ENCODE measurements around the gene GDF11.
A peak's percentile ranks its signal among the peaks of the same experiment; 100 is the strongest.

The GDF11 gene

GRCh38 chr12:55707219-55707671, 35.7 kb upstream of the GDF11 start:
- Histone ChIP-seq H3K9me3 (ENCODE audit: control extremely low read depth in 1 of 5, control insufficient read depth in 4 of 5, insufficient read depth in 2 of 5, low read depth in 1 of 5, low read length in 4 of 5) (no peaks in the 10 kb centered on the region), H3K27ac (ENCODE audit: insufficient read depth in 1 of 2, low read depth in 1 of 2, low read length in 2 of 2, poor library complexity in 1 of 2, severe bottlenecking in 2 of 2) (no peak overlapping the region), H3K36me3 (ENCODE audit: control insufficient read depth in 4 of 4, insufficient read depth in 4 of 4, low read length in 3 of 4) (no peaks in the 10 kb centered on the region), H3K27me3 (replicated peaks in 2 of 5; ENCODE audit: control insufficient read depth in 4 of 5, insufficient read depth in 5 of 5, low read length in 4 of 5) (peaks cover 0 to 32% (median 14%) of the 10 kb centered on the region in 5 experiments), H3K4me3 (ENCODE audit: control insufficient read depth in 1 of 7, extremely low read depth in 1 of 7, insufficient read depth in 4 of 7, low read depth in 2 of 7, low read length in 6 of 7) (peak overlapping the region; percentile 12 to 76 (median 43)), H3K4me1 (ENCODE audit: control extremely low read depth in 1 of 4, control insufficient read depth in 4 of 4, insufficient read depth in 4 of 4, low read length in 3 of 4) (peaks cover 11 to 21% (median 16%) of the 10 kb centered on the region in 4 experiments)
- peak in 2 of 3 donors; percentile 55 to 72 for DNase-seq
- CTCF ChIA-PET: interaction anchor here (2.3 kb wide), 1 partner anchor 9 kb away, joined by 7 read pairs; the partner anchor contains the start of gene BLOC1S1
- POLR2A ChIA-PET: no interaction called here
- 14% methylated on average over 18 of the region's 22 CpGs for WGBS (ENCODE audit: insufficient coverage)

DNA sequence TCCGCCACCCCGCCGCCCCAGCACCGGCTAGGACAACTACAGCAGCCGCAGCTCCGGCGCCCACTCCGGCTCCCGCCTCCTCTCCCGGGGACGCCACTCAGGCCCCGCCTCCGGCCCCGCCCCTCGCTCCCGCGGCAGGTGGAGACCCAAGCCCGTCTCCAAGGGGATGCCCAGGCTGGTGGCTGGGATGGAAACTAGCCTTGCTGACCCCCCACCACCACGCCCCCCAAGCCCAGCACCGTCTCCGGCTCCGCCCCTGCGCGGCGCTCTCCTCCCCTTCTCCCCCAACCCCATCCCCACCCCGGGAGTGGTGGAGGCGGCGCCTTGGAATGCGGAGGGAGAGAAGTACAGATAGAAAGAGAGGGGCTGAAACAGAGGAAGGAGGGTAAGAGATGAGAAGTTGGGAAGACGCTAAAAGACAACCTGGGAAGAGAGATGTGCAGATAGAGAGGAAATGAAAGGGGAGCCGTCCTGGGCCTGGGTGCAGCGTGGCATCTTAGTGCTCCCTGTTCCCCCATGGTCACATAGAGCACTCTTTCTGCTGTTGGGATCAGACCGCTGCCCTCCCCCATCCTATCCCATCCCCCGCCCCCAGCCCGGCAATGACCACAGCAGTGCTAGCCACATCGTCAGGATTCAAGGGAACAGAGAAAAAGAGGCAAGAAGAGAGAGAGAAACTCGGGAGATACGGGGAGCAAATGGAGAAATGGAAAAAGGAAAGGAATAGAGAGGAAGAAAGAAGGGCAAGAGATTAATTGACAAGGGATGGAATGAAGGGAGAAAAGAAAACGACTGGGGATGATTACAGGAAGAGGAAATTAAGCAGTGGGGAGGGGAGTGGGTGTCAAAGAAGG, 34.9 kb upstream of the GDF11 start, which contains the start of gene ITGA7:
Gene ITGA7, minus strand, starts transcription at position 64 of the 854 bp plus-strand sequence. CDS start 222 bp downstream, outside the sequence.
- Histone ChIP-seq H3K9me3 (ENCODE audit: control extremely low read depth in 1 of 5, control insufficient read depth in 4 of 5, insufficient read depth in 2 of 5, low read depth in 1 of 5, low read length in 4 of 5) (no peaks in the 10 kb centered on the region), H3K36me3 (ENCODE audit: control insufficient read depth in 4 of 4, insufficient read depth in 4 of 4, low read length in 3 of 4) (no peaks in the 10 kb centered on the region), H3K27ac (ENCODE audit: insufficient read depth in 1 of 2, low read depth in 1 of 2, low read length in 2 of 2, poor library complexity in 1 of 2, severe bottlenecking in 2 of 2) (no peak within 1 kb of the TSS), H3K4me1 (ENCODE audit: control extremely low read depth in 1 of 4, control insufficient read depth in 4 of 4, insufficient read depth in 4 of 4, low read length in 3 of 4) (peaks cover 11 to 21% (median 16%) of the 10 kb centered on the region in 4 experiments), H3K27me3 (replicated peaks in 2 of 5; ENCODE audit: control insufficient read depth in 4 of 5, insufficient read depth in 5 of 5, low read length in 4 of 5) (peaks cover 0 to 32% (median 14%) of the 10 kb centered on the region in 5 experiments), H3K4me3 (ENCODE audit: control insufficient read depth in 1 of 7, extremely low read depth in 1 of 7, insufficient read depth in 4 of 7, low read depth in 2 of 7, low read length in 6 of 7) (peak within 1 kb of the TSS; percentile 12 to 76 (median 47))
- ChIA-PET CTCF (interaction anchor here (2.3 kb wide), 1 partner anchor 8 kb away, joined by 7 read pairs; the partner anchor contains the start of gene BLOC1S1), POLR2A (no interaction called here)
- DNase-seq: peak in 2 of 3 donors; percentile 28 to 37
- WGBS (ENCODE audit: insufficient coverage): under 1% methylated on average over 17 of the region's 39 CpGs

- H3K36me3 ChIP-seq (ENCODE audit: control insufficient read depth in 4 of 4, insufficient read depth in 4 of 4, low read length in 3 of 4): no peaks in the 10 kb centered on the region
- 0% methylated on average over 3 of the region's 3 CpGs for WGBS (ENCODE audit: insufficient coverage)
- no peak for DNase-seq
- ChIA-PET CTCF (no interaction called here), POLR2A (no interaction called here)
- H3K27ac ChIP-seq (ENCODE audit: insufficient read depth in 1 of 2, low read depth in 1 of 2, low read length in 2 of 2, poor library complexity in 1 of 2, severe bottlenecking in 2 of 2): no peak overlapping the region
- H3K9me3 ChIP-seq (ENCODE audit: control extremely low read depth in 1 of 5, control insufficient read depth in 4 of 5, insufficient read depth in 2 of 5, low read depth in 1 of 5, low read length in 4 of 5): no peaks in the 10 kb centered on the region
- H3K27me3 ChIP-seq (replicated peaks in 2 of 5; ENCODE audit: control insufficient read depth in 4 of 5, insufficient read depth in 5 of 5, low read length in 4 of 5): peaks cover 0 to 32% (median 14%) of the 10 kb centered on the region in 5 experiments
- peaks cover 11 to 21% (median 16%) of the 10 kb centered on the region in 4 experiments for H3K4me1 ChIP-seq (ENCODE audit: control extremely low read depth in 1 of 4, control insufficient read depth in 4 of 4, insufficient read depth in 4 of 4, low read length in 3 of 4)
- peak overlapping the region in 3 of 7 experiments; percentile 39 to 67 (median 60) for H3K4me3 ChIP-seq (ENCODE audit: control insufficient read depth in 1 of 7, extremely low read depth in 1 of 7, insufficient read depth in 4 of 7, low read depth in 2 of 7, low read length in 6 of 7)
These were observed 34.2 kb upstream of the GDF11 start for GRCh38 chr12:55708695-55709233.

GRCh38 chr12:55711786-55712553, 31.0 kb upstream of the GDF11 start:
- peaks cover 0 to 24% (median 9%) of the 10 kb centered on the region in 5 experiments for H3K27me3 ChIP-seq (replicated peaks in 2 of 5; ENCODE audit: control insufficient read depth in 4 of 5, insufficient read depth in 5 of 5, low read length in 4 of 5)
- H3K9me3 ChIP-seq (ENCODE audit: control extremely low read depth in 1 of 5, control insufficient read depth in 4 of 5, insufficient read depth in 2 of 5, low read depth in 1 of 5, low read length in 4 of 5): no peaks in the 10 kb centered on the region
- WGBS (ENCODE audit: insufficient coverage): 97% methylated on average over 3 of the region's 4 CpGs
- no peaks in the 10 kb centered on the region for H3K36me3 ChIP-seq (ENCODE audit: control insufficient read depth in 4 of 4, insufficient read depth in 4 of 4, low read length in 3 of 4)
- CTCF ChIA-PET: interaction anchor here (0.6 to 2.2 kb wide), 5 partner anchors 9 to 987 kb away, joined by 3 to 10 read pairs (median 4); no protein-coding TSS in a partner anchor
- H3K4me3 ChIP-seq (ENCODE audit: control insufficient read depth in 1 of 7, extremely low read depth in 1 of 7, insufficient read depth in 4 of 7, low read depth in 2 of 7, low read length in 6 of 7): no peak overlapping the region
- no peak for DNase-seq
- no peak overlapping the region for H3K27ac ChIP-seq (ENCODE audit: insufficient read depth in 1 of 2, low read depth in 1 of 2, low read length in 2 of 2, poor library complexity in 1 of 2, severe bottlenecking in 2 of 2)
- H3K4me1 ChIP-seq (ENCODE audit: control extremely low read depth in 1 of 4, control insufficient read depth in 4 of 4, insufficient read depth in 4 of 4, low read length in 3 of 4): peaks cover 14 to 34% (median 28%) of the 10 kb centered on the region in 4 experiments
- POLR2A ChIA-PET: no interaction called here

DNA sequence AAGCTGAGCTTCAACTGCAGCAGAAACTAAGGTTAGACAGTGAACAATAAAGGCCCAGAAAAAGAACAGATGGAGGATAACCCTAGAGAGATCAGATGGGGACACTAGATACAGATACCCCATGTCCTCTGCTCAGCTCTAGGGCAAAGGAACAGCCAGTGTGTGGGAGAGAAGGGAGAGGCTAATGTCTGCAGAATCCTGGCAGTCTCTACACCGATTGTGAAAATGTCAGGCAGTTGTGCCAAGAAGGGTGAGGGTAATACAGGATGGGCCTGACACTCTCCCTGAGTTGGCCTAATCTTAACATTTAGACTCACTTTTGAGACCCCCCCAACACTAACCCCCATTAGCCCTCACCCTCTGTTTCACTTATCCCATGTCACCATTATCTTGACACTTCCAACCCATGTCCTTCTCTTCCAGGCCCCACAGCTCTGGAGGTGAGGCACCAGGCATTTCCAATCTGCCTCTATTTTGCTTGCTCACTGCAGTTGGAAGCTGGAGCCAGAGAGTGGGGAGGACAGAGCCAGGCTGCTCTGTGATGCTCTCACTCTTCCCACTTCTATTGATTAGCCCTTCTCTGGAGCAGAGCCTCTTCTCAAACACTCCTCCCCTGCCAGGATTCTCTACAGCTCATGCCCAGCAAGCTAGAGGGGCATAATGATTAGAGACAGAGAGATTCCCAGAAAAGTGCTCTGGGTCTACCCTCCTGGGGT, 30.1 kb upstream of the GDF11 start:
- Histone ChIP-seq H3K27ac (ENCODE audit: insufficient read depth in 1 of 2, low read depth in 1 of 2, low read length in 2 of 2, poor library complexity in 1 of 2, severe bottlenecking in 2 of 2) (no peak overlapping the region), H3K27me3 (replicated peaks in 2 of 5; ENCODE audit: control insufficient read depth in 4 of 5, insufficient read depth in 5 of 5, low read length in 4 of 5) (peaks cover 0 to 17% (median 7%) of the 10 kb centered on the region in 5 experiments), H3K4me1 (ENCODE audit: control extremely low read depth in 1 of 4, control insufficient read depth in 4 of 4, insufficient read depth in 4 of 4, low read length in 3 of 4) (peaks cover 14 to 39% (median 30%) of the 10 kb centered on the region in 4 experiments), H3K36me3 (ENCODE audit: control insufficient read depth in 4 of 4, insufficient read depth in 4 of 4, low read length in 3 of 4) (no peaks in the 10 kb centered on the region), H3K4me3 (ENCODE audit: control insufficient read depth in 1 of 7, extremely low read depth in 1 of 7, insufficient read depth in 4 of 7, low read depth in 2 of 7, low read length in 6 of 7) (no peak overlapping the region), H3K9me3 (ENCODE audit: control extremely low read depth in 1 of 5, control insufficient read depth in 4 of 5, insufficient read depth in 2 of 5, low read depth in 1 of 5, low read length in 4 of 5) (no peaks in the 10 kb centered on the region)
- no CpG with 5 or more reads among the region's 1 CpG for WGBS (ENCODE audit: insufficient coverage)
- no peak for DNase-seq
- POLR2A ChIA-PET: no interaction called here
- CTCF ChIA-PET: interaction anchor here (0.6 to 2.2 kb wide), 4 partner anchors 14 to 988 kb away, joined by 3 to 10 read pairs (median 4); no protein-coding TSS in a partner anchor

DNA sequence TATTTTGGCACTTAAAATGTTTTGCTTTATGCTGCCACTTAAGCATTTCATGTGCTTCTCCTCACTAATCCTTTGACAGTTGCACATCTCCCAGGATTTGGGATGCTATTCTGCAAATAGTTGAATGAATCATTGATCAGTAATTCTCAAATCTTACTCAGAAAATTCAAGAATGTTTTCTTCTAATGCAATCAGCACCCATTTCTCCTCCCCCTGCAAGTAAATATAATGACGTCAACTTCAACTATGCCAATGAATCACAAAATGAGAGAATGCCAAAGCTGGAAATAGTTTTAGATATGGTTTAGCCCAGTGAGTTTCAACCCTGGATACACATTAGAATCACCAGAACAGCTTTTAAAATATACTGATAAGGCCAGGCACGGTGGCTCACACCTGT, 29.2 kb upstream of the GDF11 start:
- H3K9me3 ChIP-seq (ENCODE audit: control extremely low read depth in 1 of 5, control insufficient read depth in 4 of 5, insufficient read depth in 2 of 5, low read depth in 1 of 5, low read length in 4 of 5): no peaks in the 10 kb centered on the region
- H3K27me3 ChIP-seq (replicated peaks in 2 of 5; ENCODE audit: control insufficient read depth in 4 of 5, insufficient read depth in 5 of 5, low read length in 4 of 5): peaks cover 0 to 9% (median 5%) of the 10 kb centered on the region in 5 experiments
- no peak overlapping the region for H3K27ac ChIP-seq (ENCODE audit: insufficient read depth in 1 of 2, low read depth in 1 of 2, low read length in 2 of 2, poor library complexity in 1 of 2, severe bottlenecking in 2 of 2)
- no peak overlapping the region for H3K4me3 ChIP-seq (ENCODE audit: control insufficient read depth in 1 of 7, extremely low read depth in 1 of 7, insufficient read depth in 4 of 7, low read depth in 2 of 7, low read length in 6 of 7)
- ChIA-PET CTCF (no interaction called here), POLR2A (no interaction called here)
- WGBS (ENCODE audit: insufficient coverage): 100% methylated on average over 1 of the region's 2 CpGs
- no peak for DNase-seq
- H3K36me3 ChIP-seq (ENCODE audit: control insufficient read depth in 4 of 4, insufficient read depth in 4 of 4, low read length in 3 of 4): no peaks in the 10 kb centered on the region
- H3K4me1 ChIP-seq (ENCODE audit: control extremely low read depth in 1 of 4, control insufficient read depth in 4 of 4, insufficient read depth in 4 of 4, low read length in 3 of 4): peaks cover 10 to 35% (median 22%) of the 10 kb centered on the region in 4 experiments

All from common myeloid progenitor, CD34-positive (primary cell).